ENCODE results near the gene DYNLRB1. TPM values are rescaled to one million over a fixed set of nuclear protein-coding genes. Genes with fewer than 3 reads are reported as not detected.

Gene DYNLRB1
- total and polyA plus RNA-seq, 2 of the 13 experiments (the other 11 are each of a cell fraction or from before 2014, with no cell fraction given), result 140 to 244 TPM

GRCh38 chr20:34522969-34523871, 7.0 kb downstream of the DYNLRB1 start (continued):
- no peak for TF ChIP-seq E2F1 (CRISPR knock-in tag; IDR thresholded peaks at IDR 0.05)
- TF ChIP-seq ELK4 (CRISPR knock-in tag; IDR thresholded peaks at IDR 0.05; ENCODE audit: borderline replicate concordance), result no peak
- TF ChIP-seq MIER3 (CRISPR knock-in tag; IDR thresholded peaks at IDR 0.05; ENCODE audit: borderline replicate concordance), result no peak
- TF ChIP-seq KAT7 (CRISPR knock-in tag; IDR thresholded peaks at IDR 0.05; ENCODE audit: borderline replicate concordance), result no peak
- TF ChIP-seq ZNF121 (CRISPR knock-in tag; IDR thresholded peaks at IDR 0.05), result no peak
- no peak; the same call in 1 of the 2 replicates for TF ChIP-seq MYC (CRISPR knock-in tag; IDR thresholded peaks at IDR 0.05; ENCODE audit: borderline replicate concordance)
- TF ChIP-seq HIC2 (CRISPR knock-in tag; IDR thresholded peaks at IDR 0.05; ENCODE audit: low read depth), result no peak
- no peak for TF ChIP-seq HBP1 (CRISPR knock-in tag; IDR thresholded peaks at IDR 0.05; ENCODE audit: low read depth)
- TF ChIP-seq ZFY (CRISPR knock-in tag; IDR thresholded peaks at IDR 0.05), result no peak
- no peak for TF ChIP-seq SIX4 (CRISPR knock-in tag; IDR thresholded peaks at IDR 0.05)
- no peak for TF ChIP-seq CENPX (CRISPR knock-in tag; IDR thresholded peaks at IDR 0.05)
- no peak for TF ChIP-seq THYN1 (CRISPR knock-in tag; IDR thresholded peaks at IDR 0.05; ENCODE audit: borderline replicate concordance, low read depth)
- TF ChIP-seq KLF15 (CRISPR knock-in tag; IDR thresholded peaks at IDR 0.05; ENCODE audit: borderline replicate concordance), result no peak; the same call in 1 of the 2 replicates
- TF ChIP-seq ZGPAT (CRISPR knock-in tag; IDR thresholded peaks at IDR 0.05), result no peak; the same call in 1 of the 2 replicates
- TF ChIP-seq ZNF383 (CRISPR knock-in tag; IDR thresholded peaks at IDR 0.05; ENCODE audit: borderline replicate concordance), result no peak
- TF ChIP-seq ZNF550 (CRISPR knock-in tag; IDR thresholded peaks at IDR 0.05; ENCODE audit: borderline replicate concordance), result no peak
- no peak; the same call in 1 of the 2 replicates for TF ChIP-seq HDAC2 (CRISPR knock-in tag; IDR thresholded peaks at IDR 0.05)
- TF ChIP-seq ZNF430 (CRISPR knock-in tag; IDR thresholded peaks at IDR 0.05), result 0 out of 2 replicates have a peak, but pooled peaks have one; percentile 26
- TF ChIP-seq RXRB (CRISPR knock-in tag; IDR thresholded peaks at IDR 0.05; ENCODE audit: borderline replicate concordance), result peak; percentile 67
- TF ChIP-seq EED (CRISPR knock-in tag; IDR thresholded peaks at IDR 0.05), result no peak
- TF ChIP-seq CBX1 (IDR thresholded peaks at IDR 0.05; ENCODE audit: low read depth), result no peak
- TF ChIP-seq KDM5B (CRISPR knock-in tag; IDR thresholded peaks at IDR 0.05; ENCODE audit: borderline replicate concordance), result peak; percentile 79
- TF ChIP-seq POLR2G (IDR thresholded peaks at IDR 0.05; ENCODE audit: low read depth, low read length), result no peak

Data from HepG2 (cell line).